Measurements from ENCODE around the gene SERGEF.

SERGEF gene

GRCh38 chr11:17782145-17782544 lies 230.7 kb downstream of the SERGEF start:
- no peak for DNase-seq

DNA sequence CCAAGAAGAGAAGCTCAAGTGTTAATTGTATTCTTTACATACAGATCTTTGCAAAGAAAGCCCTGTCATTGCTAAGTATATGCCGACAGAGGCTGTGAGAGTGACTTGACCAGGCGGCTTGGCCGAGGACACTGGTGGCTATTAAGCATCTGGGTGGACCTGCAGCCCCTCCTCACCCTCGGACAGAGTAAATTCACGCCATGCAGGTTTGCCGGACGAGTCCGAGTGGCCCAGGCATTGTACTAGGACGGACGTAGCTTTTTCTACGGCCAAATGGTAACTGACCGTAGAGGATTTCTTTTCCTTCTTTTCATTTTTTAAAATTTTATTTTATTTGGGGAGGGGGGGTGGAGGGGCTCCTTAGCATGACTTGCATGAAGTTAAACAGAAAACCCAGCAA lies 231.2 kb downstream of the SERGEF start:
- DNase-seq = no peak

DNA sequence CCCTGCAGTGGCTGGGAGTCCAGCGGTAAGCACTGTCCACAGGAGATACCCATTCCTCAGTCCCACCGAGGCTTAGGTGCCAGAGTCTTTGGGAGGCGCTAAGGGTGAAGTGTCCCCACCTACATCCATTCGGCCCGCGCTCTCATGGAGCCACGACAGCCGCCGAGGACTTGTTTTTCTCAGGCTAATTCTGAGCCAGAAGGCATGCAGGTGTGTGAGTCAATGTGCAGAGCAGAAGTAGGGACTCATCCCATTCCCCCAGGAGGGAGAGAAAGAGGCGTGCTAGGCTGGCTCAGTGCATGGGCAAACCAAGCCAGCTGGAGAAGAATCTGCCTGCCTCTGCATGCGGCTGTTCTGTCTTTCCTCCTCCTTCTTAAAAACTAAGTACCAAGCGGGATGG lies 231.6 kb downstream of the SERGEF start:
- no peak for DNase-seq

DNA sequence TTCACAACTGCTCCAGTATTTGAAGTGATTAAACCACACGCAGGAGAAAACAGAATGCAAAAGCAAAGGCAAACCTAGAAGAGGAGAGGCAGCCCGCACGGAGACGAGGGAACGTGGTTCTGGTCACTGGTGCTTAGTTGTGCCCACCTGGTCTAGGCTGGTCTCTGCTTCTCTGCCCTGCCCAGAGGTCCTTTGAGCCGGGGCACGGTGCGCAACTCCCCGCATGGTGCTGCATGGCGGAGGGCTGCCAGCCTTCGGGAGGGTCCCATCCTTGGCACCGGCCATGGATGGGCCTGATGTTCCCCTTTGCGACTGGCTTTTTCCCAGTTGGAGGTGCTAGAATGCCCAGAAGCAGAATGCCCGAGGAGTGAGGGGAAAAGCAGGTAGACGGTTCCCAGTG lies 232.2 kb downstream of the SERGEF start:
- DNase-seq = no peak

GRCh38 chr11:17779861-17780594 lies 232.8 kb downstream of the SERGEF start:
- DNase-seq = no peak

- DNase-seq = no peak
These were observed 233.6 kb downstream of the SERGEF start for GRCh38 chr11:17778956-17779860.

DNA sequence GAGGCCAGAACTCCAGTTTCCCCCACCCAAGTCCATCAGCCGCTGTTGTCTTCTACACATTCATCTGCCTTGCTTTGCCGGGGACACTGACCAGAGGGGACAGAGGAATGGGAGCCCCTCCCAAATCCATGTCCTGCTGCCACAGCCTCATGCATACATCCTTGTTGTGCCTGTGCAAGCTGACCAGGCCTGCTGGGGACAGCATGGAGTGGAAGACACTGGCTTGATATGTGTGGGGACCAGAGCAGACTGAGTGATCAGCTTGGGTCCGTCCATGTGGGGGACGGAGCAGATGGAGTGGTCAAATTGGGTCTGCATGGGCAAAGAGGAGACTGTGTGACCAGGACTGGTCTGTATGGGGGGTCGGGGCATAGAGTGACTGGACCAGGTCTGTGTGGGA lies 234.5 kb downstream of the SERGEF start:
- no peak for DNase-seq

DNA sequence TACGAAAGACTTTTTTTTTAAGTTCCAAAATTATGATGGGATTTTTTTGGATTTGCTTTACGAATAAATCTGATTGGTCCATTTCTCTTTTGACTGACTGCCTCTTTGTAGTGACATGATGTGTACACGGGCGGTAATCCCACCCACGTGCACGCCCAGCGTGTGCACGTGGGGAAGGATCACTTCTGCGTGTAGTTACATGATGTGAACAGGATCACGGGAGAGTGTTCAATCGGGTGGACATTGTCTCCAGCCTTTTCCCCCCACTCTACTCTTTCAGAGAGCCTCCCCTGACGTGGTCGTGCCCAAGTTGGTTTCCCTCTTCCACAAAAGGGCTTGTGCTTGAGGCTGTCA lies 235.1 kb downstream of the SERGEF start:
- no peak for DNase-seq

DNA sequence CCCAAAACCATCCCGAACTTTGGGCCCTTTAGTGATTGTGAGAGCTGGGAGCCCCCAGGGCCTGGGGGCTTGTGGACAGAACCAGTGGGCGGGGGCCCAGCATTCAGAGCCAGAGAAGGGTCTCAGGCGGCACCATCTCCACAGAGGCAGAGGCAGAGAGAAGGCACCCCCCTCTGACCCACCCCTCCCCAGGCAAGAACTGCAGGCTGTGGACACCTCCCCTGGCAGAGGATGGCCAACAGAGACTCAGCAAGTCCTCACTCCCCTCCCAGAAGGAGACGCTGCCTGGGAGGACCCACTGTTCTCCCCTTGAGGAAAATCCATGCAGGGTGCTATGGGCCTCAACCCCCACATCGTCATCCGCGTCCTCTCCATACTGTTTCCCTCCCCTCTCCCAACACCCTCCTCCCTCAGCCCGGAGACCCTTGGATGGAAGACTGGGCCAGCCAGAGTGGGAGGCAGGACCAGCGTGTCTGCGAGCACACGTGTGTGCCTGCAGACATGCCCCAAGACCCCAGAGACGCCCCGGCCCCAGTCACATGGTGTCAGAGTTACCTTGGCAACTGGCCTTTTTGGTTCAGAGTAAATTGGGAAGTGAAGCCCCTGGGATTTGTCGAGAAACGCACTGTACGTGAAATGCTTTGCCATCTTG lies 235.6 kb downstream of the SERGEF start:
- no peak for DNase-seq

GRCh38 chr11:17776212-17776875 lies 236.5 kb downstream of the SERGEF start:
- DNase-seq = no peak

GRCh38 chr11:17775507-17776211 lies 237.2 kb downstream of the SERGEF start:
- DNase-seq = no peak

- DNase-seq = no peak
These were observed 237.9 kb downstream of the SERGEF start for GRCh38 chr11:17775035-17775348.

GRCh38 chr11:17774232-17775034 lies 238.4 kb downstream of the SERGEF start:
- no peak for DNase-seq

GRCh38 chr11:17773674-17774073 lies 239.2 kb downstream of the SERGEF start:
- DNase-seq = no peak

DNA sequence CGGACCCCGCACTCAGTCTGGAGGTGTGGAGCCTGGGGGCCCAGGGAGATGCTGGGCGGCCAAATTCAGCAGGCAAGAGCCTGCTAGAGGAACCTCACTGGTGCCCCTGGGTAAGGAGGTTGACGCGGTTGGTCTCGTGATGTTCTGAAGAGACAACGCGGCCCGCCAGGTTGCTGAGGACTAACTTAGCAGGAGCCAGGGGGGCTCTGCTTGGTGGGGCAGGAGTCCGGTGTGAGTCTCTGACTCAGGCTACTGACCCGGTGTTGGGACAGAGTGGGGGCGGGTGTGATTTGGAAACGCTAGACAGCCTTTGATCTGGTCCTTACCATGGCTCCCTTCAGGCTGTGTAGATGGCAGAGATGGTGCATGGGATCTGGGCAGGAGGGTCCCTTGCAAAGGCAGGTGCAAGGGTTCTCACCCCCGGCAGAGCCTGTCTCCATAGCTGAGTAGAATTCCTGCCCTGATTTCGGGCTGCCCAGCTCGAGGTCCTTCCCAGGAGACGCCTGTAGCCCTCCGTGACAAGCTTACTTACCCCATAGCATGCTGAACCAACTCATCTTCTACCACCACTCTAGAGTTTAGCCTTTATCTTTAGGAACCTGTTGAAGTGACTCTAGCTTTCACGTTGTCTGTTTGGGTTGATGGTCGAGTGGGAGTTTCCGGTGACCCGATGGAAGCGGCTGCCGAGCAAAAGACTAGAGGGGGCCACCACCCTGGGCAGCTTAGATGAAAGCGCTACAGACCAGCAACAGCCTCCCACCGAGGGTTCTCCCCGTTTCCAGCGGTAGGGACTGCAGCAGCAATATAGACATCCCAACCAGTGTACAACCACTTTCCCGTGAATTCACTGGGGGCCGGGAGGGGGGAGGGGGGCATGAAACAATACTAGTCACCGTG lies 239.9 kb downstream of the SERGEF start:
- no peak for DNase-seq

DNA sequence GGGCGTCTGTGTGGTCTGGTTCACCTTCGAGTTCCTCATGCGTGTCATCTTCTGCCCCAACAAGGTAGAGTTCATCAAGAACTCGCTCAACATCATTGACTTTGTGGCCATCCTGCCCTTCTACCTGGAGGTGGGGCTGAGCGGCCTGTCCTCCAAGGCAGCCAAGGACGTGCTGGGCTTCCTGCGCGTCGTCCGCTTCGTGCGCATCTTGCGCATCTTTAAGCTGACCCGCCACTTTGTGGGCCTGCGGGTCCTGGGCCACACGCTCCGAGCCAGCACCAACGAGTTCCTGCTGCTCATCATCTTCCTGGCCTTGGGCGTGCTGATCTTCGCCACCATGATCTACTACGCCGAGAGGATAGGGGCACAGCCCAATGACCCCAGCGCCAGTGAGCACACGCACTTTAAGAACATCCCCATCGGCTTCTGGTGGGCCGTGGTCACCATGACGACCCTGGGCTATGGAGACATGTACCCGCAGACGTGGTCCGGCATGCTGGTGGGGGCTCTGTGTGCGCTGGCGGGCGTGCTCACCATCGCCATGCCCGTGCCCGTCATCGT lies 240.9 kb downstream of the SERGEF start:
- DNase-seq = no peak

DNA sequence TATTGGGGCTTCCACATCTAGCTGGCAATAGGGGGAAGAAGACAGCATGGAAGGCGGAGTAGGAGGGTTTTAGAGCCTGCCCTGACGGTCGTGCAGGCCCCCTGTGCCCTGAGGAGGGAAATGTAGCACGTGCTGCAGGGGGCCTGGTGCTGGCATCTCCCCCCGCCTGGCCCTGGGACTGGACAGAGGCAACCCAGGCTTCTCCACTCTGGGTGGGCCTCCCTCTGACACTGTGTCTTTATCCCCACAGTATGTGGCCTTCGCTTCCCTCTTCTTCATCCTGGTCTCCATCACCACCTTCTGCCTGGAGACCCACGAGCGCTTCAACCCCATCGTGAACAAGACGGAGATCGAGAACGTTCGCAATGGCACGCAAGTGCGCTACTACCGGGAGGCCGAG lies 241.4 kb downstream of the SERGEF start:
- DNase-seq = no peak

DNA sequence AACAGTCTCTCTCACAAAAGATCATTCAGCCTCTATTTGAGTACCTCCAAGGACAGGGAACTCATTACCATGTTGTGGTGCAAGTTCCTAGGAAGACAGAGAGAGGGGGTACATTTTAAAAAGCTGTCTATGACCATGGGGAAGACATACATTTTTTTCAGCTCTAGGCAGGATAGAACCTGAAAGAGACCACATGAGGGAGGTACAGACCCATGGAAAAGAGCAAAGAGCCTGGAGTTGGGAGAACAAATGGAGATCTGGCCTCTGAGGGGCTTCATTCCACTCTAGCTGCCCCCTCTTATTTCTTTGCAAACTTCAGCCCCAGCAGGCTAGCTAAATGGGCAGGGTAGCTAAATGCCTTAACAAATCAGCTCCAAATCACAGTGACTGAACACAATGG lies 241.9 kb downstream of the SERGEF start:
- no peak for DNase-seq

GRCh38 chr11:17770048-17770652 lies 242.7 kb downstream of the SERGEF start:
- peak in 2 of 3 experiments; percentile 23 to 49 for DNase-seq

GRCh38 chr11:17769218-17769617 lies 243.6 kb downstream of the SERGEF start:
- DNase-seq = no peak

Measured in NCI-H1417 (cell line).